ENCODE measurements around the gene HBS1L.

Gene HBS1L

DNA sequence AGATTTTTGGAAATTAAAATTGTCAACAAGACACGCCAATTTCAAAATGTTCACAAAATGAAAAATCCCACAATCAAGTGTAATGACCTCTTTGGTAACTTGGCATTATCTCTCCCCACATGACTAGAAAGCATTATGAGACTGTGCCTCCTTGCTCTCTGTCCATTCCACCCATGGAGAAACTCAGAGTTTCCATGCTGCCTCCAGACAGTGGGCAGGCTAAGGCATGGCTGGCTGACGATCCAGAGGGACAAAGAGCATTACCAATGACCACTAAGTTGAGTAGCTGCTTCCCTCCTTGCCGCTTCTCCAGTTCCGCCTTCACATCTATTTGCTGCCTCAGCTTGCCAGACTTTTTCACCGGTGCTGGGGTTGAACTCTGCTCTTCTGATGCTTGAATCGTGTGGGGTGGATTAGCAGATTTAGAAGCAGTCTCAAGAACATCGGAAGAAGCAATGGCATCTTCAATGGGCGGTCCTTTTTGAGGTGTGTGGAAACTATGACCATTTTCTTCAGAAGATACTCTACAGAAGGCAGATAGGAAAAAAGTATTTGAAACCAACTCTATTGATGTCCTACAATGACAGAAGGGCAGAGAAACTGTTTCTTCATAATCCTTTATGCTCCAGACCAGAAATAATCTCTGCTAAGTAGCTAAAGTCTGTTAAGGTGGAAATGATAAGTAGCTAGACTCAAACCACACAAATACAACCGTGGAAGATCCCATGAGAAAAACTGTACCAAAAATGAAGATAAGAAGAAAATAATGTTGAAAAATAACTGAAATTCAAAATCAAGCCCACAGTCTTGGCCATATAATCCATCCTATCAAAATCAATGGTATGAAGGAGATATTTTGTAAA is 57.3 kb downstream of the HBS1L start:
- DNase-seq, result no peak

GRCh38 chr6:134995536-134995935 is 59.1 kb downstream of the HBS1L start:
- DNase-seq, result no peak

DNA sequence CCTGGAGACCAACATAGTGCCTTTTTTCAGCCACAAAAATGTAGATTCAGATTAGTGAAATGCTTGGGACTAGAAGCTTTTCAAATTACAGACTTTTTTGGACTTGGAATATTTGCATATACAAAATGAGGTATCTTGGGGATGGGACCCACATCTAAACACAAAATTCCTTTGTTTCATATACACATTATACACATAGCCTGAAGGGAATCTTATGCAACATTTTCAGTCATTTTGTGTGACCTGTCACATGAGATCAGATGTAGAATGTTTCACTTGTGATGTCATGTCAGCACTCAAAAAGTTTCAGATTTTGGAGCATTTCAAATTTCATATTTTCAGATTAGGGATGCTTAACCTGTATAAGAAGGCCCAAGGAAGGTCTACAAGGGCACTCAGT is 60.2 kb downstream of the HBS1L start:
- no peak for DNase-seq

DNA sequence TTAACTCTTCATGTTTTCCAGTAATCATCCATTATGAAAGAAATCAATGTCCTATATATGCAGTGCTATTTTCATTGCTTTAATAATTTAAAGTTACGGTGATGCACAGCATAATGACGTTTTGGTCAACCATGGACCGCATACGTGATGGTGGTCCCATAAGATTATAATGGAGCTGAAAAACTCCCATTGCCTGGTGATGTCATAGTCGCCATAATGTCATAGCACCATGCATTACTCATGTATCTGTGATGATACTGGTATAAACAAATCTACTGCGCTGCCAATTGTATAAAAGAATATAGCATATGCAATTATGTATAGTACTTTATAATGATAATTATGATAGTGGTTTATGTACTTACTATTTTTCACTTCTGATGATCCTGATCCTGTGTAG is 62.5 kb downstream of the HBS1L start:
- no peak for DNase-seq

- DNase-seq, result no peak
Measured at GRCh38 chr6:134990262-134990661, 64.4 kb downstream of the HBS1L start.

GRCh38 chr6:134984821-134985220 is 69.8 kb downstream of the HBS1L start:
- DNase-seq, result no peak

DNA sequence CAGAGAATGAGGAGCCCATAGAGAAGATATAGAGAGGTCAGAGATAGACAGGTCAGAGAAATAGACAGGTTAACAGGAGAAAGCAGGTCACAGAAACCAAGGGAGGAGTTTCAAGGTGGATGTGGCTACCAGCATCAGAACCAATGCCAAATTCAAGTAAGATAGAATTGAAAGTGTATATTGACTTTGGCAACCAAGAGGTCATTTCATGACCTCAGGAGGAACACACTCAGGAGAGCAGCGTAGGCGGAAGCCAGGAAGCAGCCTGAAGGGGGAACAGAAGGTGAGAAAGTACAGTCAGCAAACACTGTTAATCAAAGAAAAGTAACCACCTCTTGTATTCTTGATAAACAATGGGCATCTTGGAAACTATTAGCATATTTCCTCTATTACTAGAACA is 70.8 kb downstream of the HBS1L start:
- DNase-seq, result no peak

GRCh38 chr6:134982161-134982560 is 72.5 kb downstream of the HBS1L start:
- no peak for DNase-seq

DNA sequence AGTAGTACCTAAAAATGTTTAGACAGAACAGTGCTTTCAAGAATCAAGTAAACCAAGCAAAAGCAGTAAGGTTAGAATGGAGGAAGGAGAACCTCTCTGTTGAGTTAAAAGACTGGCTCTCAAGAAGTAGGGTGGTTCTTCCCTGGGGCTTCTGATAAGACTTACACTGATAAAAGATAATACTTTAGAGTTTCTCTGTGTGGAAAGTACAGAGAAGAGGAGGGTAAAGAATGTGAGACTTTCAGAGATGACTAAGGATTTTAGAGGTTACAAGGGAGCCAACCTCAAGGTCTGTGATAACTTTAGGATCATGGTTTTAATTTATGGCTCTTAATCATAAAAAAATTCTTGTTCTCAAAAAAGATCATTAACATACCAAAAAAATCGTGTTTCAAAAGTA is 73.8 kb downstream of the HBS1L start:
- no peak for DNase-seq

DNA sequence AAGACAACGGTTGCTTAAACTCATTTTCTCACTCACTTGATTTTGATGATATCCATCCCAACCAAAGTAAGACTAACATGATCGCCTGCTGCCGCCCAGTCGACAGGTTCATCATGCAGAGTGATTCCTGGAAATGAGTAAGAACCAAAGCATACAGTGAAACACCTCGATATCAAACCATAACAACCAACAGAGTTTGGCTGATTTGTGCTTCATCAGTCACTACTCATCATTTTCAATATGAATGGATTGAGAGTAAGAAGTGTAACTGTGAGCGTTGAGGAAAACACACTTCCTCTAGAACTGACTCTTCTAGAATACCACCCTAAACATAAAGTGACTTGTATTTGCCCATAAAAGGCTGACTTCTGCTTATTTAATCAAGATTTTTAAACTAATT is 75.5 kb downstream of the HBS1L start:
- no peak for DNase-seq

DNA sequence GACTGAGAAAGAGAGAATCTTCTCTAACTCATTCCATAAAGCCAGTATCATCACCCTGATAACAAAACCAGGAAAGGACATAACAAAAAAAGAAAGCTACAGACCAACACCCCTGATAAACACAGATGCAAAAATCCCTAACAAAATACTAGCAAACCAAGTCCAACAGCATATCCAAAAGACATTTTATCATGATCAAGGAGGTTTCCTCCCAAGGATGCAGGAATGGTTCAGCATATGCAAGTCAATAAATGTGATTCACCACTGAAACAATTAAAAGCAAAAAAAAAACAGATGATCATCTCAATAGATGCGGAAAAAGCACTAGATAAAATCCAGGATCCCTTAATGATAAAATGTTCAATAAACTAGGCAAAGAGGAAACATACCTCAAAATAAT is 80.3 kb downstream of the HBS1L start:
- no peak for DNase-seq

- DNase-seq, result no peak
Measured at GRCh38 chr6:134967711-134968110, 86.9 kb downstream of the HBS1L start.

DNA sequence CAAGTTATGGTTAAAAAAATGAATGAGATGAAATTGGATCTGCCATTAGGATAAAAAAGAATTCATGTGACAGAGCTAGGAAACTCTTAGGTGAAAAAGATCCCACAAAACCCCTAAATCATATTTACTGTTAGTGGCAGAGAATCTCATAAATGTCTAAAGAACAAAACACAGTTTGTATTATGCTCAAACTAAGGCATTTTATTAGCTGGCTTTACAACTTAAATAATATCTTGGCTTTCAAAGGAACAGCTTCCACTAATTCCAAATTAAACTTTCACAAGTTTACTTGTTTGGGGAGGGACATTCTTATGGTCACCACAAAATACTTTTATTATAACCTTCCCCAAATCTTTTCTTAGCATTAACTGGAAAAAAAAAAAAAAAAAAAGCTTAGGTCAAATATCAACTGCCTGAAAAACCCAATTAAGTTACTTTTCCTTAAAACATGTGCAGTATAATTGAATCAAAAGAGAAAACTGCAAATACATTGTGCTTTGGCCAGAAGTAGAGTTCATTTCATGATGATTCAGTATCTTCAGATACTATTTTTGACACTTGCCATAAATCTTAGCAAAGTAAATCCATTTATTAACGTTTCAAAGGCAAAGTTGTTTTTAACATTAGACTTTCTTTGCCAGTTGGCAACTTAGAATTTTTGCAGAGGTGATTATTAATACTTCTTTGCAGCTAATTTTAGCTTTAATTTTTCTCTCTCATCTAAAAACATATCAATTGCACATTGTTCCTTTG is 90.0 kb downstream of the HBS1L start:
- no peak for DNase-seq

DNA sequence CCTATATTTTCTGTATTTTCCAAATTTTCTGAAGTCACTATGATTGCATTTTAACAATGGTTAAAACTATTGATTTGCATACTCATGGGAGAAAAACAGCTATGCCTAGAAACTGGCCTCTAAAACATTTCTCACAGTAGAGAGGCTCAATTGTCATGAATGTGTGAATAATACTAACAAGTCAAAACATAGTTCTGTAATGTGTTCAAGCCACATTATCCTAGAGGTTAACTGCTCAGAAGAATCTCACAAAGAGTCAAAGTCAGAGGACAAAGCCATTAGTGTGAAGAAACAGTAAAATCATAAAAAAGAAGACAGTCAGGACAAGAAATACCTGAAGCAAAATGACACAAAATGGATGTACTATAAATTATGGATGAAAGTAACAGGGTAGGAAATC is 92.2 kb downstream of the HBS1L start:
- DNase-seq, result no peak

- no peak for DNase-seq
Measured at GRCh38 chr6:134961366-134961765, 93.3 kb downstream of the HBS1L start.

DNA sequence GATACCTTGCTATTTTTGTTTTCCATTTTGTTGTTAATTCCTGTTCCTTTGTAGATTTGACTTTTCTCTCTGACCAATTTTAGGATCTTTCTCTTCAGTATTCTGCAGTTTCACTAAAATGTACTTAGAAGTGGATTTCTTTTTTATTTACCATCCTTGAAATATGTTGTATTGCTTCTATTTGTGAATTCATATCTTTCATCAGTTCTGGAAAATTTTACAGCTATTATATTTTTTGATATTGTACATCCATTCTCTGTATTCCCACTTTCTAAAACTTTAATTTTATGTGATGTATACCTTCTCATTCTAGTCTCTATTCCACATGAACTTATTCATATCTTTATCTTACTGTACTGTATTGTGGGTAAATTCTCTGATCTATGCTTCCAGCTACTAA is 95.0 kb downstream of the HBS1L start:
- no peak for DNase-seq

DNA sequence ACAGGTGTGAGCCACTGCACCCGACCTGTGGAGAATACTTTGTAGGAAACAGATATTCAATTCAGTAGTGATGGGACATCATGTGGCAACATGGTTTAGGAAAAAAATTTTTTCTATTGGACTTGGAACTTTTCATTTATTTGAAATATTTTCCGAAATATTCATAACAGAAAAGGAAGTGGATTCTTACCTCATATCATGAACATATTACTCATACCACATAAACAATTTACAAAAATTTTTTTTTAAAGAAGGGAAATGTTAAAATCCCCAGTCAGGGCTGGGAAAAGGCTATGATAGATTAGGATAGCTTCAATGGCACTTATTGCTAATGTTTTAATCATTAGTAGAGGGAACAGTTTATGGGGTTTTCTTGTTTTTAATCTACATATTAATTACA is 97.9 kb downstream of the HBS1L start:
- no peak for DNase-seq

GRCh38 chr6:134956032-134956431 is 98.6 kb downstream of the HBS1L start:
- no peak for DNase-seq

GRCh38 chr6:134954272-134955000 is 100.2 kb downstream of the HBS1L start:
- no peak for DNase-seq

DNA sequence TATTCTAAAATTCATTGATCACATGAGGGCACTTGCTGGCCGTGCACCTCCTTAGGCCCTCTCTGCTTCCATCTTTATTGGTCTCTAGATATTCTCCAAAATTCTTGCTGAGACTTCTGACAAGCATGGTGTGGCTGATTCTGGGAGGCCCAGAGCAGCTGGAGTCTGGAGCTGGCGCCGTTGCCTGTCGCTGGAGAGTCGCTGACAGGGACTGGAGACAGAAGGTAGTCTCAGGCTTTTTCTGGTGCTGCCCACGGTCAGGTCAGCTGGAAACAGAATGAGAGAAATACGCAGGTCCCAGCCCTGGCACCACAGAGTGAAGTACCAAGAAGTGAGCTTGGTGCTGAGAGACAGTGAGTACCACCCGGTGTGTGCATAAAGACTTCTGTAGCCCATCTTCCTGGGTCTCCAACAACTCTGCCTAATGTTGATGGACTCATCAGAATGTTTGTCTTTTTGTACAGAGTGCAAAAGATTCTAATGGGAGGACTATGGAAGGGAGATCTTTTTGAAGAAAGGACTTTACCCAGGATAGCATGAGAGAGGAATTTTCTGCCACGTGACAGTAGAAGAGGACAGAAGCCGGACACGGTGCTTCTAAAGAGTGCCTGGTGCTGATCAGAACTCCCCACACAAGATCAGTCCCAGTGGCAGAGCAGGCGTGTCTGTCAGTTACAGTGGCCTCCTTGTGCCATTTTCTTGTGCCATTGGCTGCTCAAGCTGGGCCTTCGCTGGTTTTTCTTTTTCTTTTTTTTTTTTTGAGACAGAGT is 102.9 kb downstream of the HBS1L start:
- DNase-seq, result no peak

DNA sequence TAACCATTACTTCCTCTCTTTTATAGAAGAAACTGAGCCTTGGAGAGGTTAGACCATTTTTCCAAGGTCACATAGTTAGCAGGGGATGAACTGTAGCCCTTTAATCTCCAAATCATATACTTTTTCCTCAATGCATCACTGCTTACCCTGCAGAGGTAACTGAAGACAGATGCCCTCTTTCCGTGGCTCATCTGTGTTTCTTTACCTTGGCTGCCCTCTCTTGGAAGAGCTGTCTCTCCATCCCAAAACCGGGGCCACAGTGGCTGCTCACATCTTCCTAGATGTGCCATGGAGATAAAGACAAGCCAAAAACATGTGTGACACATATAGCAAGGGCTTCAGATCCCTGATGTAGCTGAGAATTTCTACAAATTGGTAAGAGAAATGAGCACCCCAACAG is 104.1 kb downstream of the HBS1L start:
- no peak for DNase-seq

- DNase-seq, result no peak
Measured at GRCh38 chr6:134949927-134950326, 104.7 kb downstream of the HBS1L start, which contains the start of gene ALDH8A1. Gene ALDH8A1, minus strand, starts transcription at chr6:134950101. Its CDS starts 48 bp downstream, at chr6:134950053.

DNA sequence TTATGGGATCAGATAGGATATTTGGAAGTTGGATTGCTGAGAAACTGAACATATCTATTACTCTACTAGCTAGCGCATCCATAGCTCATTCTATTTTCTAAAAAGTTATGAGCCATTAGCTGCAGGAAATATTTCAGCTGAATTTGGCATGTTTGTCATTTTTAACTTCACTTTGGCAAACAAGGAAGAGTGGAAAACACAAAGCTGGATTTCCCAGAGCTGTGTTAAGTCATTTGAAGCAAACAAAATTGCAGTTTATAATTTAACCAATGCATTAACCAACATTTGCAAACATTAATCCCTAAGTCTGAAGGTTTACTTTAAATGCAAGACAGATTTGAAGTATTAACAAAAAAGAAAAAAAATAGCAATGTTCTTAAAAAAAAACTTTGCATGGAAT is 105.9 kb downstream of the HBS1L start:
- no peak for DNase-seq
